Gastrocnemius medialis (tissue), 4 donors: Measurements from ENCODE around the gene KLHL35.

Source experiments
- POLR2A ChIP-seq, 2 donors: fragments of 450-650 bp; IDR thresholded peaks; one replicate each; pipeline ENCODE4 v1.6.1; 2017; ENCODE audit warnings: antibody characterized with exemption in 2 of 2, mild to moderate bottlenecking in 2 of 2, moderate library complexity in 2 of 2
- TF ChIP-seq, protein P1 (sequence below), 5 experiments: fragments of 450-650 bp in 3 of 5; fragments of 200-600 bp in 2 of 5; sonication (generic) in 2 of 5; IDR thresholded peaks in 4 of 5; conservative IDR thresholded peaks in 1 of 5; 1 replicate in 4 of 5; 2 replicates in 1 of 5; pipeline ENCODE4 v1.5.1; 2016 to 2019; ENCODE audit warnings: antibody characterized with exemption in 5 of 5, mild to moderate bottlenecking in 3 of 5, moderate library complexity in 3 of 5

DNA sequence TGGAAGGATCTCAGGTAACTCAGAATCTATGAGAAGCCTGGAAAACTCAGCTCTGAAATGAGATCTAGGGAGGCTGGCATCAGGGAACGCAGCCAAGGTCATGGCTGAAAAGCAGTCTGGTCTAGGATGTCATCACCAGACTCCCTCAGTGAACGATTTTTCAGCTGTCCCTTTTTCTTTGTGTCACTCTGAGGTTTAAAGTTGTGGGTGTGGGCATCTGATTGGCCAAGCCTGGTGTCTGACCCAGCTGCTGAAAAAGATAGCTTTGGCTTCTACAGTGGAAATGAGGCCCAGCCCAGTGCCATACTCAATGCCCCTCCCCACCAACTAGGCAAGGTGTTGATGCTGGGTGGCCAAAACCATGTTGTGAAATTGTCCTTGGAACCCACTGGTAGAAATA lies 19.1 kb downstream of the KLHL35 start:
- TF ChIP-seq, protein P1, sequence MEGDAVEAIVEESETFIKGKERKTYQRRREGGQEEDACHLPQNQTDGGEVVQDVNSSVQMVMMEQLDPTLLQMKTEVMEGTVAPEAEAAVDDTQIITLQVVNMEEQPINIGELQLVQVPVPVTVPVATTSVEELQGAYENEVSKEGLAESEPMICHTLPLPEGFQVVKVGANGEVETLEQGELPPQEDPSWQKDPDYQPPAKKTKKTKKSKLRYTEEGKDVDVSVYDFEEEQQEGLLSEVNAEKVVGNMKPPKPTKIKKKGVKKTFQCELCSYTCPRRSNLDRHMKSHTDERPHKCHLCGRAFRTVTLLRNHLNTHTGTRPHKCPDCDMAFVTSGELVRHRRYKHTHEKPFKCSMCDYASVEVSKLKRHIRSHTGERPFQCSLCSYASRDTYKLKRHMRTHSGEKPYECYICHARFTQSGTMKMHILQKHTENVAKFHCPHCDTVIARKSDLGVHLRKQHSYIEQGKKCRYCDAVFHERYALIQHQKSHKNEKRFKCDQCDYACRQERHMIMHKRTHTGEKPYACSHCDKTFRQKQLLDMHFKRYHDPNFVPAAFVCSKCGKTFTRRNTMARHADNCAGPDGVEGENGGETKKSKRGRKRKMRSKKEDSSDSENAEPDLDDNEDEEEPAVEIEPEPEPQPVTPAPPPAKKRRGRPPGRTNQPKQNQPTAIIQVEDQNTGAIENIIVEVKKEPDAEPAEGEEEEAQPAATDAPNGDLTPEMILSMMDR (IDR thresholded peaks at IDR 0.05 in 4 of 5, conservative IDR thresholded peaks at IDR 0.05 in 1 of 5): no peak
- no peak for TF ChIP-seq POLR2A (IDR thresholded peaks at IDR 0.05)
